ENCODE results near the gene DNAH17. TPM values are rescaled to one million over a fixed set of nuclear protein-coding genes. Genes with fewer than 3 reads are reported as not detected.

The DNAH17 gene
- total RNA-seq, 4 donors from 2014 or later = 0.89 to 15.4 (median 3.8) TPM

- TF ChIP-seq CTCF (IDR thresholded peaks at IDR 0.05) (no peak), POLR2A (IDR thresholded peaks at IDR 0.05) (no peak)
- no peak overlapping the region for H3K4me3 ChIP-seq (ENCODE audit: low read depth, poor library complexity, severe bottlenecking)
- intact Hi-C loops (cut with DNase I; ENCODE audit: low total_unique reads) = no loop called here
- DNase-seq (ENCODE audit: low spot score in 2 of 2) = no peak
- 44 to 50% methylated on average over 12 of the region's 12 CpGs for WGBS, 2 donors
These were observed 167.8 kb downstream of the DNAH17 start for GRCh38 chr17:78409191-78409928.

GRCh38 chr17:78408476-78409050 lies 168.6 kb downstream of the DNAH17 start:
- TF ChIP-seq POLR2A (IDR thresholded peaks at IDR 0.05) = no peak
- no peak for TF ChIP-seq CTCF (IDR thresholded peaks at IDR 0.05)
- WGBS, 2 donors = 70 to 75% methylated on average over 23 of the region's 23 CpGs
- intact Hi-C loops (cut with DNase I; ENCODE audit: low total_unique reads) = no loop called here
- DNase-seq (ENCODE audit: low spot score in 2 of 2) = no peak
- H3K4me3 ChIP-seq (ENCODE audit: low read depth, poor library complexity, severe bottlenecking) = no peak overlapping the region

GRCh38 chr17:78407387-78408000 lies 169.7 kb downstream of the DNAH17 start:
- no peak for DNase-seq (ENCODE audit: low spot score in 2 of 2)
- WGBS, 2 donors = 47 to 79% methylated on average over 7 of the region's 7 CpGs
- H3K4me3 ChIP-seq (ENCODE audit: low read depth, poor library complexity, severe bottlenecking) = no peak overlapping the region
- intact Hi-C loops (cut with DNase I; ENCODE audit: low total_unique reads) = no loop called here
- TF ChIP-seq CTCF (IDR thresholded peaks at IDR 0.05) (no peak), POLR2A (IDR thresholded peaks at IDR 0.05) (no peak)

GRCh38 chr17:78406920-78407319 lies 170.3 kb downstream of the DNAH17 start:
- H3K4me3 ChIP-seq (ENCODE audit: low read depth, poor library complexity, severe bottlenecking) = no peak overlapping the region
- no peak for TF ChIP-seq CTCF (IDR thresholded peaks at IDR 0.05)
- no peak for TF ChIP-seq POLR2A (IDR thresholded peaks at IDR 0.05)
- intact Hi-C loops (cut with DNase I; ENCODE audit: low total_unique reads) = no loop called here
- no peak for DNase-seq (ENCODE audit: low spot score in 2 of 2)
- 55 to 59% methylated on average over 8 of the region's 8 CpGs for WGBS, 2 donors

GRCh38 chr17:78406396-78406795 lies 170.8 kb downstream of the DNAH17 start:
- no peak for TF ChIP-seq POLR2A (IDR thresholded peaks at IDR 0.05)
- no peak for TF ChIP-seq CTCF (IDR thresholded peaks at IDR 0.05)
- 86 to 94% methylated on average over 6 of the region's 6 CpGs for WGBS, 2 donors

More at GRCh38 chr17:78406396-78406795, 170.8 kb downstream of the DNAH17 start:
- intact Hi-C loops (cut with DNase I; ENCODE audit: low total_unique reads) = no loop called here
- no peak overlapping the region for H3K4me3 ChIP-seq (ENCODE audit: low read depth, poor library complexity, severe bottlenecking)
- DNase-seq (ENCODE audit: low spot score in 2 of 2) = no peak

All from lower leg skin (tissue), 4 donors.